Activated CD4-positive, alpha-beta T cell treated with anti-CD3 and anti-CD28 coated beads, Interleukin-2, Interleukin-6, amounts not matched to agents 100 ng/mL and 50 ng/mL, durations not matched to agents 16 hours and 8 hours (primary cell): Measurements from ENCODE around the gene DIP2B.
"Not testable (repeated sequence)": the region's sequence is repeated elsewhere in the genome, so short reads cannot be mapped to it uniquely, and the experiment has no call there.

ENCODE experiments used
- DNase-seq: peaks from one replicate; pipeline ENCODE4 v3.0.0-alpha.2; 2020

DIP2B gene

GRCh38 chr12:50521781-50522180 lies 17.0 kb downstream of the DIP2B start:
- not testable (repeated sequence) for DNase-seq

- no peak for DNase-seq
These were observed 19.0 kb downstream of the DIP2B start for GRCh38 chr12:50523772-50524171.

DNA sequence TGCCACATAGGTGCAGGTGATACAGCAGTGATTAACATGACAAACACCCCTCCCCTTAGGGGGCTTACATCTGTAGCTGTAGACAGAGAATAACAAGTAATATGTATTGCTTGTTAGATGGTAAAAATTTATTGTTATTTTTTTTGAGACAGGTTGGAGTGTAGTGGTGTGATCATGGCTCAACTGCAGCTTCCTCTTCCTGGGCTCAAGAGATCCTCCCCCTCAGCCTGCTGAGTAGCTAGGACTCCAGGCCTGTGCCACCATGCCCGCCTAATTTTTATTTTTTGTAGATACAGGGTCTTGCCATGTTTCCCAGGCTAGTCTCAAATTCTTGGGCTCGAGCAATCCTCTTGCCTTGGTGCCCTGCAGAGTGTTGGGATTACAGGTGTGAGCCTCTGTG lies 19.8 kb downstream of the DIP2B start:
- DNase-seq = no peak

GRCh38 chr12:50525422-50525821 lies 20.6 kb downstream of the DIP2B start:
- DNase-seq = no peak

DNA sequence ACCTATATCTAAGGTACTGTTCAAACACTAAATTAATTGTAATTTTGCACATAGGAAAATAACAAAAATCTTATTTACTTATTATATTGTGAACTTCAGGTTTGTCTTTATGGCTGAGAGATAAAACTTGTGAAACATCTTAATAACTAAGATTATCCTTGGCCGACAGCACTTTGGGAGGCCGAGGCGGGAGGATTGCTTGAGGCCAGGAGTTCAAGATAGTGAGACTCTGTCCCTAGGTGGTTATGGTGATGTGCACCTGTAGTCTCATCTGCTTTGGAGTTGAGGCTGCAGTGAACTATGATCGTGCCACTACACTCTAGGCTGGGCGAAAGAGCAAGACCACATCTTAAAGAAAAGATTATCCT lies 22.6 kb downstream of the DIP2B start:
- DNase-seq = no peak

DNA sequence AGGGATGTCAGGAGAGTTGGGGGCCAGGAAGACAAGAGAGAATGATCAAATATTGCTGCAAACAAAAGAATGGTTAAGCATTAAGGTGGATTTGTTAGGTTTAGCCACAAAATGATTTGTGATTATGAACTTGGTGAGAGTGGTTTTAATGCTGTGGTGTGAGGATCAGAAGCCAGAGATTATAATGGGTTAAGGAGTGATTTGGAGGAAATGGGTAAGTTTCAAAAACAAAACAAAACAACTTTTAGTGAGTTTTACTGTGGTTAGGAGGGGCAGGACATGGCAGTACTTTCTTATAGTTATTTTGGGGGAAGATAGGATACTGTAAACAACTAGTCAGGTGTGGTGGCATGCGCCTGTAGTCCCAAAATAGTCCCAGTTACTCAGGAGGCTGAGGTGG lies 24.0 kb downstream of the DIP2B start:
- DNase-seq = no peak

- no peak for DNase-seq
These were observed 24.6 kb downstream of the DIP2B start for GRCh38 chr12:50529345-50529744.

GRCh38 chr12:50530532-50530931 lies 25.7 kb downstream of the DIP2B start:
- no peak for DNase-seq

DNA sequence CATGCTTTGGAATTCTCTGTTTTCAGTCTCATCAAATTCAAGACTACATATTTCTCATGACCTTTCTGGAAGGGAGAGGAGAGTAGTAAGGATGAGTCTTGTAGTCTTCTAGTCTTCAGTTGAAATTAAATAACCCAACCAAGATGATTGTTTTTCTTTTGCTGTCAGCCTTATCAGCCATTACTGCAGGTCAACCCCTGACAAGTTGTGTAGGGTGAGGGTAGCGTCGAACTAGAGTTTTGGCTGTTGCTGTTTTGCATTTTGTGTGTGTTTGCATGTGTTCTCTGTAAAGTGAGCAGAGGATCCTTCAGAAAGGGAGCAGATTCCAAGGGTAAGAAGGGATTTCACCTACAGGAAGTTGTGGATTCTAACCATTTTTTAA lies 28.4 kb downstream of the DIP2B start:
- DNase-seq = no peak

- DNase-seq = no peak
These were observed 29.2 kb downstream of the DIP2B start for GRCh38 chr12:50533971-50534370.

- DNase-seq = no peak
These were observed 32.2 kb downstream of the DIP2B start for GRCh38 chr12:50536831-50537537.

DNA sequence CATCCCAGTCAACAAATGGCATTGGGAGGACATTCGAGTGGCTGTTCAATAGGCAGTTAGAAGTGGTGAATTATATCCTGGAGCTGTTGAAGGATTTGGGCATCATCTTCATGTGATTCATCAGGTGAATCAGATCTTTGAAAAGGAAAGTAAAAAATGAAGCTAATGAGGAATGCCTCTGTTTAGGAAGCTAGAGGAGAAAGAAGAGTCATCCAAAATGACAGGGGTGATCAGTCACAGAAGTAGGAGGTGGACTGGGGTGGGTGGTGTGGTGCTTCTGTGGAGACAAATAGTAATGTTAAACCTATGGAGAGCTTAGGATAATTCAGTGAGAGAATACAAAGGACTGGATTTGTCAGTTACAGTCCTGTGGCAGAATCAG lies 32.7 kb downstream of the DIP2B start:
- DNase-seq = no peak

DNA sequence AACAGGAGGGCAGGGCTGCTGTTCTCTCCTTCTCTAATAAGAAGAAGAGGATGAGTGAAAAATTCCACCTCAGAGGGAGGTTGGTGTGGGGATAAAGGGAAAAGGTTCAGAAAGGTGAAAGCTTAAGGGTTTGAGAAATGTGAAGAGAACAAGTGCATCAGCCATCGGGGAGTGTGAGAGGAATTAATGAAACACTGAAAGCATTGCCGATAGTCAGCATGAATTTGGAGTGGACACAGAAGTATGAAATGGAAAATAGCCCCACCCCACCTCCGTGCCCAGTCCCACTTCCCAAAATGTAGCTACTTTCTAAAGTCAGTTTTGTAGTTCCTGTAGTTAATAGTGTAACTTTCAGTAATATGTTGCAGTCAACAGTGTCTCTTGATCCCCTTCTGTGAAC lies 33.4 kb downstream of the DIP2B start:
- no peak for DNase-seq

- no peak for DNase-seq
These were observed 36.4 kb downstream of the DIP2B start for GRCh38 chr12:50541139-50541538.

GRCh38 chr12:50542448-50542847 lies 37.7 kb downstream of the DIP2B start:
- peak; percentile 85 for DNase-seq

GRCh38 chr12:50543188-50543587 lies 38.4 kb downstream of the DIP2B start:
- DNase-seq = not testable (repeated sequence)

- DNase-seq = no peak
These were observed 40.4 kb downstream of the DIP2B start for GRCh38 chr12:50545213-50545612.

GRCh38 chr12:50545786-50546185 lies 41.0 kb downstream of the DIP2B start:
- DNase-seq = no peak

DNA sequence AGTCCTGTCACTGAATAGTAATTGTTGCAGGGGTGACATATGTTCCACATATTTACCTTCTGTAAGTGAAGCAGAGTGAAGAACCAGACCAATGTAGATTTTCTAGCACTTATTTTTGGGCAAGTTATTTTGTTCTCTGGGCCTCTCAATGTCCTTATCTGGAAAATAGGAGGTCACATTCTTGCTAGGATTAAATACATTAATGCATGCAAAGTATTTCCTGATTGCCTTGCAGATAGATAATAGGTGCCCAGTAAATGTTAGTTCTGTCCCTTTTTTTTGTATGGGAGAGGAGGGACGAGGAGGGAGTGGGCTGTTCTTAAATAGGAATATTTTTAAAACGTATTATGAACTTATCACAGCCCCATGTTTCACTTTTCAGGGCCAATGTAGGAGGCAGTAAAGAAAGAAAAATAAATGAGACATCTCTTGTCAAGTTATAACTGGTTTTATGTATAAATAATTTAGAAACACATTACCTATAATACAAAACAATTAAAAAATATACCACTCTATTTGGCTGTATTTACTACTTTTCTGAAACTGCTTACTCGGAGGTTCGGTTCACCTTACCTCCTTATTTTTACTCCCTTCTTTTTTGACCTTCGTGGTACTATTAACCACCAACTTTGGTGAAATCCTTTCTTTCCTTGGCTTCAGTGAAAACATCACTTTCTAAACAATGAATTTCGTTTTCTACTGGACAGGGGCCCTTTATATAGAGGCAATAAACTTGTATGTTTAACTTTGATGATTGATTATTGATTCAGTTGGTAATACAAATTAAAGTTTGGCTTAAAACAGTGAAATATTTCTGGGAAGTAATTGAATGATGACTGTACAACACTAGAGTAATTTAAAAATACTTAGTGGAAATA lies 41.9 kb downstream of the DIP2B start:
- DNase-seq = no peak

GRCh38 chr12:50547742-50548141 lies 43.0 kb downstream of the DIP2B start:
- no peak for DNase-seq

- DNase-seq = no peak
These were observed 45.1 kb downstream of the DIP2B start for GRCh38 chr12:50549885-50550284.

GRCh38 chr12:50550530-50551223 lies 45.9 kb downstream of the DIP2B start:
- no peak for DNase-seq

GRCh38 chr12:50551866-50552265 lies 47.1 kb downstream of the DIP2B start:
- DNase-seq = no peak

DNA sequence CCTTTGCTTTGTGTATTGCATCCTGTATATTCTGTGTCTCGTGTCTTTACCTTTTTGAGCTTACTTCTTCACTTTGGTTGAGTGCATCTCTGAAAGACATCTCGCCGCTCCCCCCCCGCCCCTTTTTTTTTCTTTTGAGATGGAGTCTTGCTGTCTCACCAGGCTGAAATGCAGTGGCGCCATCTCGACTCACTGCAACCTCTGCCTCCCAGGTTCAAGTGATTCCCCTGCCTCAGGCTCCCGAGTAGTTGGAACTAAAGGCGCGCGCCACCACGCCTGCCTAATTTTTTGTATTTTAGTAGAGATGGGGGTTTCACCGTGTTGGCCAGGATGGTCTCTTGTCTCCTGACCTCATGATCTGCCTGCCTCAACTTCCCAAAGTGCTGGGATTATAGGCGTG lies 49.9 kb downstream of the DIP2B start:
- no peak for DNase-seq
